Measurements from ENCODE around the gene CACTIN.

GRCh38 chr19:3599776-3600187, 26.8 kb downstream of the CACTIN start:
- TF ChIP-seq CTCF (IDR thresholded peaks at IDR 0.05) (no peak), POLR2A (IDR thresholded peaks at IDR 0.05) (no peak)

All from right lobe of liver (tissue), 4 donors.